HG03060 (cell line): ENCODE data around the gene PPY.
"Not testable (repeated sequence)": the region's sequence is repeated elsewhere in the genome, so short reads cannot be mapped to it uniquely, and the experiment has no call there.

ENCODE experiments used
- ATAC-seq: cut with Tn5 transposase; IDR thresholded peaks from one replicate; pipeline ENCODE4 v1.9.1; 2021; ENCODE audit warnings: low read depth, moderate number of reproducible peaks; ENCODE audit not compliant: unreplicated experiment

Gene PPY

DNA sequence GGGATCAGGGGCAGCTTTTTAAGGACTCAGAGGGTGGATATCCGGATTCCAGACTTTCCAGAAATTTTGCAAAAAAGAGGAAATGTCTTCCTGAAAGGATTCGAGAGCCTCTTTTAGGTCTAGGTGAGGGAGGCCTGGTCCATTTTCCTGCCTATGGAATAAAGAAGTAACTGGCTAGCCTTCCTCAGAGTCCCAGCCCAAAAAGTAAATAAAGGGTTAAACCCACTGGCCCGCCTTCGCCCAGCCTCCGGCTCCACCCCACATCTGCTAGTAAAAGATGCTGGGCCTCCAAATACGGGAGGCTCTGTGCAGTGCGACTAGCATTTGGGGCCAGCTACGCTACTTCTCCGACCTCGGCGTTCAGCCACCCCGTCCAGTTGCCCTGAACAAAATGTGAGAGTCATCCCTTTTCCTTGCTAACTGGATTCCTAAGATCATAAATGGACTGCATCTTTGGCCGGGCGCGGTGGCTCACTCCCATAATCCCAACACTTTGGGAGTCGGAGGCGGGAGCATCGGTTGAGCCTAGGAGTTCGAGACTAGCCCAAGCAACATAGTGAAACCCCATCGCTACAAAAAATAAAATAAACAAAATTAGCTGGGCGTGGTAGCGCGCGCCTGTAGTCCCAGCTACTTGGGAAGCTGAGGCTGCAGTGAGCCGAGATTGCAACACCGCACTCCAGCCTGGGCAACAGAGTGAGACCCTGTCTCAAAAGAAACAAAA, 34.1 kb downstream of the PPY start:
- no peak for ATAC-seq

DNA sequence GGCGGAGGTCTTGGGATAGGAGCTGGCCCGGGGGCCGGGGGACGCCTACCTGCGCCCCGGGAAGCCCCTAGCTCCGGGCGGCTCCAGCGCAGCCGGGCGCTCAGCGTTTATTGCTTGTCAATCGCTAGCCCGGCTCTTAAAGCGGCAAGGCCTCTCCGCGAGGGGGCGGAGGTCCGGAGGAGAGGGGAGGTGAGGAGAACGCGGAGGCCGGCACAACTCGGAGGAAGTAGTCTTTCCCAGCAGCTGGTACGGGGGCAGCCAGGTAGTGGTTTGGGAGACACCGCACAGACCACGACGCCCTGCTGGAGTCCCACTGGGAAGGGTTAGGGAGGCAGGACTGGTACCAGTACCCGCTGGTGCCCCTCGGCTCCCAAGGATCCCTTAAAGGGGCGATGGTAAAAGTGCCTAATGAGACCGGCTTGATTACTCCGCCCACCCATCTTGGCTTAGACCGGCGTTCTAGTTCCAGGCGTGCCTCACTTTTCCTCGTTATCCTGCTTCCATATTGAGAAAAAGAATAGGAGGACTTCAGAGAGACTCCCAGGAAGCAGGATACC, 34.8 kb downstream of the PPY start, which contains the start of gene MPP2:
Gene MPP2 (minus strand): TSS at position 112 of the 557 bp plus-strand sequence. CDS start 3,076 bp downstream, outside the sequence.
- no peak for ATAC-seq

DNA sequence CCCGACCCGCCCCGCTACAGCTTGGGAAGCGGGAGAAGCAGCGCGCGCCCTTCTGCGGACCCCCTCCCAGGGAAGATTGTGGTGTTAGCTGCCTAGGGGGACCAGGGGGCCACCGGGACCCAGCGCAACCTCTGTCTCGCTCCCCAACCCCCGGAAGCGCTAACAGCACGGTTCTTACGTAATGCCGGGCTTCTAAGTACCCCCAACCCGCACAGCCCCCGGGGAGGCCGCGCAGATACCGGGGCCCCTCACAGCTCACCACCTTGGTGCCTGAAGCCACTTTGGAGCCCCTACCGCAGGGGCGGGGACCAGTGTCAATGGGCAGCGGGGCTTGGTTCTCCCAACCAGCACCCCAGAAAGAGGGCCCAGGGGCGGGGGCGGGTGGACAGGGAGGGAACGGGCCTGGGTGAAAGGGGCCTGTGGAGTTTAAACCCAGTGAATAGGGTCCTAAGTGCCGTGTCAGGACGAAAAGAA, 35.3 kb downstream of the PPY start:
- ATAC-seq: no peak

DNA sequence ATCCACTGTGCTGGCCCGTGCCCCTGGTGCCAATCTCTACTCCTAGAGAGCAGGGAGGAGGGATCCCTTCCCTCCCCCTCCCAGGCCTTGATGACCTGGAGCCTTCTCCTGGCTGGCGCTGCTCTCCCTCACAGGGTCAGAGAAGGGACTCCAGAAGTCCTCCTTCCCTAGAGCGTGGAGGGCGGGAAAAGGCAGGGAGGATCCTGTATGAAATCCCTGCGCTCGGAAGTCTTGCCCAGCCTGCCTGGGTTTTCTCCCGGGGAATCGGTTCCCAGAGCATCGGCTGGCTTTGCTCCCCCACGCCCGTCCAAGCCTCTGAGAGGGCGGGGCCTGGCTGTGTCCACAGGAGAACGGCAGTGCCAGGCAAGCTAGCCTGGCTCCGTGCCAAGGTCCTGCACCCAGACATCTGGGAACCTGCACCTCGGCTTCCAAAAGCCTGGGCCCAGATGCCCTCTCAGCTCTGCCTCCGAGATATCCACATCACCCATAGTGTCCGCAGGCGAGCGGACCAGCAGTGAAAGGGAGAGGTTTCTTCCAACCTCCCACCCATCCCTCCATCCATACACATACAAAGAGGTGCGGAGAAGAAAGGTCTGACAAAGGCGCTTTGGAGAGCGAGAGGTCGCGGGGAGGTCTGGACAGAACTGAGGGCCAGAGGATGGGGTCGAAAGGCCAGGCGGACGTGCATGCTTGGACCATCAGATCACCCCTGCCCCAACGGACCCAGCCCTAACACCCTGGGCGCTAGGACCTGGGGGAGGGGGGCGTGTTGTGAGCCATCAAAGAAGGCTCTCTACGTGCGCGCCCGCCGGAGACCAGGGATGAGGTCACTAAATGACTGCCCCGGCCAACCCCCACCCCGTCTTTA, 36.1 kb downstream of the PPY start:
- no peak for ATAC-seq

- no peak for ATAC-seq
Measured at GRCh38 chr17:43905400-43905984, 36.8 kb downstream of the PPY start.

DNA sequence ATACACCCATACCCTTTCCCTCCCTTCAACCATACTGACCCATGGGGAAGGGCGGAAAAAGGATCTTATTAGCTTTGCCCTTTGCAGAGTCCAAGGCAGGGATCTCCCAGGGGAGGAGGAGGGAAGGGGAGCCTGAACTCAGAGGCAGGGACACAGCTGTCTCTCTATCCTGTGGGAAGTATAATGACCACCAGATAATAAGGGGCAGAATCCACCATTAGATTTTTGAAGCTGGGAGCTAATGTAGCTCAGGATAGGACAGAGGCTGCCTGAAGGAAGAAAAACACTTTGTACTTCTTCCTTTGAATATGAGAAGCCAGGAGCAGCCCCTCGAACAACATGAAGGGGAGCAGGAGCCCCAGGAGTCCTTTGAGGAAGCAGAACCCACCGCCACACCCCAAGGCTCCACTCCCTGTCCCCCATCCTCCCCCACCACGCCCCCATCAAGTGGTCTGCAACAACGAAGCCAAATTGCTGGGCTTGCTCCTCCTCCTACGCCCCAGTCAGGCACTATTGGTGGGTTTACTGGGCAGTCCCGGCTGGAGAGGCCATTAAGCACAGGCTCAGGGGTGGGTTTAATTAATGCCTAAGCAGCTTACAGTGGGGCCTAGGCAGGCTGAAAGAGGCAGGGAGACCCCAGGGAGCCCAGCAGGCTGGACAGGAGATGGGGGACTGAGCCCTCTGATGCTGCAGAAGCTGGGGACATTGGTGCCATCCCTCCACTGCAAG, 40.3 kb downstream of the PPY start:
- no peak for ATAC-seq

- no peak for ATAC-seq
Measured at GRCh38 chr17:43900858-43901754, 41.2 kb downstream of the PPY start.

GRCh38 chr17:43900183-43900857, 42.0 kb downstream of the PPY start:
- no peak for ATAC-seq

- ATAC-seq: no peak
Measured at GRCh38 chr17:43898446-43898845, 43.8 kb downstream of the PPY start.

GRCh38 chr17:43897831-43898230, 44.4 kb downstream of the PPY start:
- ATAC-seq: no peak

- ATAC-seq: not testable (repeated sequence)
Measured at GRCh38 chr17:43894494-43894893, 47.8 kb downstream of the PPY start.

- no peak for ATAC-seq
Measured at GRCh38 chr17:43892647-43892952, 49.7 kb downstream of the PPY start.

GRCh38 chr17:43891851-43892646, 50.2 kb downstream of the PPY start:
- no peak for ATAC-seq
